ENCODE results near the gene IL24.
"Not testable (repeated sequence)": the region's sequence is repeated elsewhere in the genome, so short reads cannot be mapped to it uniquely, and the experiment has no call there.

Gene IL24

GRCh38 chr1:206905295-206906164, 8.3 kb downstream of the IL24 start:
- peak; percentile 68 for DNase-seq

- peak in 1 of 2 experiments; percentile 21 for DNase-seq
Observed at GRCh38 chr1:206907304-206907991, 10.2 kb downstream of the IL24 start.

GRCh38 chr1:206908038-206908437, 10.8 kb downstream of the IL24 start:
- peak in 1 of 2 experiments; percentile 18 for DNase-seq

- DNase-seq = peak in 1 of 2 experiments; percentile 64
Observed at GRCh38 chr1:206909161-206909882, 12.1 kb downstream of the IL24 start.

GRCh38 chr1:206909883-206910318, 12.7 kb downstream of the IL24 start:
- peak in 1 of 2 experiments; percentile 25 for DNase-seq

- peak in 1 of 2 experiments; percentile 30 for DNase-seq
Observed at GRCh38 chr1:206911064-206911663, 13.9 kb downstream of the IL24 start.

- peak; percentile 77 for DNase-seq
Observed at GRCh38 chr1:206912445-206913095, 15.3 kb downstream of the IL24 start.

GRCh38 chr1:206913766-206914537, 16.7 kb downstream of the IL24 start:
- no peak for DNase-seq

GRCh38 chr1:206915030-206915735, 17.9 kb downstream of the IL24 start:
- no peak for DNase-seq

GRCh38 chr1:206916000-206916709, 18.9 kb downstream of the IL24 start:
- no peak for DNase-seq

- DNase-seq = no peak
Observed at GRCh38 chr1:206918076-206918475, 20.8 kb downstream of the IL24 start.

- DNase-seq = peak; percentile 54 to 56
Observed at GRCh38 chr1:206921772-206922265, 24.6 kb downstream of the IL24 start, which contains the start of gene FCMR. Gene FCMR (minus strand): TSS chr1:206921941. CDS start chr1:206921854, 87 bp downstream.

- DNase-seq = peak in 1 of 2 experiments; percentile 37
Observed at GRCh38 chr1:206922524-206922923, 25.3 kb downstream of the IL24 start.

GRCh38 chr1:206923009-206923960, 26.0 kb downstream of the IL24 start:
- DNase-seq = peak; percentile 73 to 79

GRCh38 chr1:206923961-206924557, 26.8 kb downstream of the IL24 start:
- not testable (repeated sequence) for DNase-seq

- peak in 1 of 2 experiments; percentile 65 for DNase-seq
Observed at GRCh38 chr1:206924592-206925105, 27.4 kb downstream of the IL24 start.

- peak; percentile 76 to 78 for DNase-seq
Observed at GRCh38 chr1:206925106-206925736, 28.0 kb downstream of the IL24 start.
